CD1c-positive myeloid dendritic cell (primary cell): ENCODE data around the gene TRIM63.

Source experiments
- DNase-seq: peaks from one replicate; pipeline ENCODE4 v3.0.0-alpha.2; 2016; ENCODE audit errors: extremely low spot score

TRIM63 gene

GRCh38 chr1:26034504-26035202, 32.8 kb downstream of the TRIM63 start:
- no peak for DNase-seq

GRCh38 chr1:26032656-26033357, 34.6 kb downstream of the TRIM63 start:
- no peak for DNase-seq

GRCh38 chr1:26031611-26032220, 35.7 kb downstream of the TRIM63 start:
- no peak for DNase-seq

GRCh38 chr1:26031196-26031595, 36.2 kb downstream of the TRIM63 start:
- no peak for DNase-seq

- DNase-seq = no peak
These were observed 37.5 kb downstream of the TRIM63 start for GRCh38 chr1:26029864-26030481.

- no peak for DNase-seq
These were observed 38.2 kb downstream of the TRIM63 start for GRCh38 chr1:26029054-26029863.

- no peak for DNase-seq
These were observed 38.9 kb downstream of the TRIM63 start for GRCh38 chr1:26028490-26028980.

- peak; percentile 67 for DNase-seq
These were observed 39.5 kb downstream of the TRIM63 start for GRCh38 chr1:26027716-26028489.

- DNase-seq = no peak
These were observed 41.9 kb downstream of the TRIM63 start for GRCh38 chr1:26025517-26025916.

- DNase-seq = no peak
These were observed 42.4 kb downstream of the TRIM63 start for GRCh38 chr1:26025060-26025459.

GRCh38 chr1:26023826-26024225, 43.6 kb downstream of the TRIM63 start:
- no peak for DNase-seq

GRCh38 chr1:26023009-26023408, 44.4 kb downstream of the TRIM63 start:
- DNase-seq = no peak

- no peak for DNase-seq
These were observed 45.0 kb downstream of the TRIM63 start for GRCh38 chr1:26022404-26022779.

- DNase-seq = no peak
These were observed 45.6 kb downstream of the TRIM63 start, which contains the start of gene EXTL1 for GRCh38 chr1:26021647-26022403. EXTL1 (plus strand) TSS chr1:26021775; CDS start chr1:26022647, 872 bp downstream.

- DNase-seq = no peak
These were observed 46.3 kb downstream of the TRIM63 start for GRCh38 chr1:26020941-26021646.

- DNase-seq = no peak
These were observed 47.1 kb downstream of the TRIM63 start for GRCh38 chr1:26020330-26020768.

- DNase-seq = no peak
These were observed 47.7 kb downstream of the TRIM63 start for GRCh38 chr1:26019641-26020315.

- DNase-seq = no peak
These were observed 49.8 kb downstream of the TRIM63 start for GRCh38 chr1:26017606-26018005.
